SH-SY5Y (cell line): ENCODE data around the gene SHC4.

Experiments used
- GATA2 ChIP-seq: IDR thresholded peaks from 2 replicates; pipeline ENCODE4 v1.6.1; 2011; ENCODE audit warnings: mild to moderate bottlenecking, low read depth, low read length
- GATA3 ChIP-seq: IDR thresholded peaks from 2 replicates; pipeline ENCODE4 v1.6.1; 2011; ENCODE audit warnings: low read depth, mild to moderate bottlenecking, low read length, moderate library complexity

The SHC4 gene

GRCh38 chr15:48828471-48828870 lies 135.2 kb downstream of the SHC4 start:
- no peak for TF ChIP-seq GATA3
- no peak for TF ChIP-seq GATA2

GRCh38 chr15:48825075-48825474 lies 138.6 kb downstream of the SHC4 start:
- TF ChIP-seq GATA2 (no peak), GATA3 (no peak)

GRCh38 chr15:48823706-48824105 lies 140.0 kb downstream of the SHC4 start:
- TF ChIP-seq GATA2 (no peak), GATA3 (no peak)

- TF ChIP-seq GATA2 (no peak), GATA3 (no peak)
Observed at GRCh38 chr15:48823237-48823636, 140.5 kb downstream of the SHC4 start.

GRCh38 chr15:48814286-48814685 lies 149.4 kb downstream of the SHC4 start:
- TF ChIP-seq GATA3, result no peak
- no peak for TF ChIP-seq GATA2

GRCh38 chr15:48811325-48811958 lies 152.3 kb downstream of the SHC4 start:
- no peak for TF ChIP-seq GATA3
- TF ChIP-seq GATA2, result no peak

- no peak for TF ChIP-seq GATA2
- TF ChIP-seq GATA3, result no peak
Observed at GRCh38 chr15:48810414-48811324, 153.1 kb downstream of the SHC4 start, which contains the start of gene CEP152. TSS of gene CEP152 (minus strand) at chr15:48811069. CDS start at chr15:48805649, 5,420 bp downstream.

GRCh38 chr15:48806151-48806550 lies 157.6 kb downstream of the SHC4 start:
- no peak for TF ChIP-seq GATA3
- no peak for TF ChIP-seq GATA2

- TF ChIP-seq GATA2 (no peak), GATA3 (no peak)
Observed at GRCh38 chr15:48805591-48805990, 158.1 kb downstream of the SHC4 start.

GRCh38 chr15:48803877-48804276 lies 159.8 kb downstream of the SHC4 start:
- TF ChIP-seq GATA2, result no peak
- TF ChIP-seq GATA3, result no peak

GRCh38 chr15:48802867-48803266 lies 160.9 kb downstream of the SHC4 start:
- no peak for TF ChIP-seq GATA2
- no peak for TF ChIP-seq GATA3

GRCh38 chr15:48802257-48802656 lies 161.5 kb downstream of the SHC4 start:
- TF ChIP-seq GATA2 (no peak), GATA3 (no peak)

- TF ChIP-seq GATA2 (no peak), GATA3 (no peak)
Observed at GRCh38 chr15:48800811-48801455, 162.8 kb downstream of the SHC4 start.

GRCh38 chr15:48800245-48800644 lies 163.5 kb downstream of the SHC4 start:
- TF ChIP-seq GATA2 (no peak), GATA3 (no peak)

- TF ChIP-seq GATA2 (peak; percentile 59), GATA3 (0 out of 2 replicates have a peak, but pooled peaks have one; percentile 22)
Observed at GRCh38 chr15:48798319-48798718, 165.4 kb downstream of the SHC4 start.
